OCI-LY7 (cell line): ENCODE results near the gene PDCL2. TPM values are rescaled to one million over a fixed set of nuclear protein-coding genes. Genes with fewer than 3 reads are reported as not detected.
"Not testable (repeated sequence)": the region's sequence is repeated elsewhere in the genome, so short reads cannot be mapped to it uniquely, and the experiment has no call there.

Source experiments
- BruUV-seq: library from RNA; stranded (reverse); fragments of 400-500 nt; replicated peaks from 2 replicates; lab custom pipeline; 2021; lab: Mats Ljungman, UMichigan
- CTCF ChIA-PET: fragments of 300-600 bp; sonication (Branson Sonifier 250); formaldehyde crosslinking; loops from one replicate; lab custom pipeline; 2022; ENCODE audit warnings: antibody characterized with exemption; ENCODE audit not compliant: unreplicated experiment; lab: Charles Lee
- POLR2A ChIA-PET: fragments of 300-600 bp; sonication (Branson Sonifier 250); formaldehyde crosslinking; loops from one replicate; lab custom pipeline; 2022; ENCODE audit warnings: antibody characterized with exemption; lab: Charles Lee
- DNase-seq: peaks from one replicate; pipeline ENCODE4 v3.0.0-alpha.2; 2015; ENCODE audit warnings: low spot score
- H2AFZ ChIP-seq: fragments of 200-600 bp; sonication (generic), shearing (Covaris generic); 2 replicates; pipeline ENCODE4 v1.6.1; 2014; ENCODE audit warnings: mild to moderate bottlenecking, antibody characterized with exemption, low read length, moderate library complexity
- H3K27ac ChIP-seq: fragments of 200-600 bp; sonication (generic); 2 replicates; pipeline ENCODE4 v1.5.1; 2014; ENCODE audit warnings: mixed run types, low read depth, mild to moderate bottlenecking, moderate library complexity, low read length, inconsistent platforms; ENCODE audit not compliant: poor library complexity, severe bottlenecking
- H3K36me3 ChIP-seq: fragments of 200-600 bp; sonication (generic); 2 replicates; pipeline ENCODE4 v1.6.1; 2014; ENCODE audit warnings: mild to moderate bottlenecking, antibody characterized with exemption, low read length, moderate library complexity, mixed read lengths; ENCODE audit not compliant: insufficient read depth
- H3K4me1 ChIP-seq: fragments of 200-600 bp; sonication (generic); 2 replicates; pipeline ENCODE4 v1.5.1; 2014; ENCODE audit warnings: mild to moderate bottlenecking, low read length; ENCODE audit not compliant: insufficient read depth, poor library complexity, severe bottlenecking
- H3K4me2 ChIP-seq: fragments of 200-600 bp; sonication (generic); 2 replicates; pipeline ENCODE4 v1.6.1; 2014; ENCODE audit warnings: mild to moderate bottlenecking, low read length
- H3K4me3 ChIP-seq: fragments of 200-600 bp; sonication (generic); 2 replicates; pipeline ENCODE4 v1.5.1; 2014; ENCODE audit warnings: mild to moderate bottlenecking, low read depth, low read length; ENCODE audit not compliant: poor library complexity, severe bottlenecking
- H3K79me2 ChIP-seq: fragments of 200-600 bp; sonication (generic); 2 replicates; pipeline ENCODE4 v1.6.1; 2016; ENCODE audit warnings: low read depth, mild to moderate bottlenecking, low read length, moderate library complexity, mixed read lengths; ENCODE audit not compliant: insufficient read depth
- H3K9me2 ChIP-seq: fragments of 200-600 bp; sonication (generic); 2 replicates; pipeline ENCODE4 v1.6.1; 2016; ENCODE audit warnings: mild to moderate bottlenecking, low read length, mixed read lengths; ENCODE audit not compliant: insufficient read depth
- H3K9me3 ChIP-seq: fragments of 200-600 bp; sonication (generic); 2 replicates; pipeline ENCODE4 v1.6.1; 2014; ENCODE audit warnings: mild to moderate bottlenecking, mixed run types, low read length, mixed read lengths
- H4K20me1 ChIP-seq: fragments of 200-600 bp; sonication (generic); 2 replicates; pipeline ENCODE4 v1.6.1; 2014; ENCODE audit warnings: mild to moderate bottlenecking, antibody characterized with exemption, low read length, moderate library complexity, mixed read lengths; ENCODE audit not compliant: insufficient read depth
- CTCF ChIP-seq: fragments of 200-600 bp; sonication (generic); conservative IDR thresholded peaks from 2 replicates; pipeline ENCODE4 v1.5.1; 2014; ENCODE audit warnings: mild to moderate bottlenecking, antibody characterized with exemption, low read length, moderate library complexity, mixed read lengths
- EZH2phosphoT487 ChIP-seq: fragments of 200-600 bp; sonication (generic); IDR thresholded peaks from 2 replicates; pipeline ENCODE4 v1.6.1; 2018; ENCODE audit warnings: low read depth, borderline replicate concordance, mild to moderate bottlenecking, mixed run types, antibody characterized with exemption, low read length, moderate library complexity, mixed read lengths
- intact Hi-C: fragments of 100-400 bp; cut with micrococcal nuclease; formaldehyde crosslinking; loops from one replicate; pipeline ENCODE4 v1.10.0; 2022; ENCODE audit not compliant: unreplicated experiment
- total RNA-seq, 2 experiments: library from RNA; depleted of rRNA in 1 of 2; stranded (reverse); fragments of >200 nt in 1 of 2; shearing (Covaris generic) in 1 of 2; gene quantifications; 2 replicates each; pipeline ENCODE4 v1.2.3, GENCODE V29; 2014 to 2022

PDCL2 gene
- total RNA-seq, 2 experiments from 2014 or later: not detected

DNA sequence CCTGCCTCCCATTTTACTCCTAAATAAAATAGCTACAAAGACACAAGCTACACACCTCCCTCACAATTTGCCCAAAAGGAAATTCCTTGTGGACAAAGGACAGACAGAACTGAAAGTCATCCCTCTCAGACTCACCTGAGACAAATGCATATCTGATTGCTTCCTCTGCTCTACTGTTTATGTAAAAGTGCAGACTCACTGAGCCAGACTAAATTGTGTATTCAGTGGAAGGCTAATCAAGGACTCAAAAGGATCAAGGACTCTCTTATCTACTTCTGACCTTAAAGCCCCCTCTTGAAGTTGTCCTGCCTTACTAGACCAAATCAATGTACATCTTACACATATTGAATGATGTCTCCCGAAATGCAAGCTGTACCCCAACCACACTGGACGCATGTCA lies 3.9 kb downstream of the PDCL2 start:
- H3K36me3 ChIP-seq: no peaks in the 10 kb centered on the region
- ChIA-PET POLR2A (no interaction called here), CTCF (no interaction called here)
- TF ChIP-seq EZH2phosphoT487 (no peak), CTCF (no peak)
- no peak overlapping the region for H2AFZ ChIP-seq
- no peaks in the 10 kb centered on the region for H4K20me1 ChIP-seq
- H3K9me3 ChIP-seq: no peaks in the 10 kb centered on the region
- no peak for DNase-seq
- intact Hi-C loops: no loop called here
- BruUV-seq: no TSS peak
- H3K4me1 ChIP-seq: no peaks in the 10 kb centered on the region
- H3K9me2 ChIP-seq: no peaks in the 10 kb centered on the region
- H3K27ac ChIP-seq: no peak overlapping the region
- H3K79me2 ChIP-seq: no peaks in the 10 kb centered on the region
- no peak overlapping the region for H3K4me2 ChIP-seq
- no peak overlapping the region for H3K4me3 ChIP-seq

DNA sequence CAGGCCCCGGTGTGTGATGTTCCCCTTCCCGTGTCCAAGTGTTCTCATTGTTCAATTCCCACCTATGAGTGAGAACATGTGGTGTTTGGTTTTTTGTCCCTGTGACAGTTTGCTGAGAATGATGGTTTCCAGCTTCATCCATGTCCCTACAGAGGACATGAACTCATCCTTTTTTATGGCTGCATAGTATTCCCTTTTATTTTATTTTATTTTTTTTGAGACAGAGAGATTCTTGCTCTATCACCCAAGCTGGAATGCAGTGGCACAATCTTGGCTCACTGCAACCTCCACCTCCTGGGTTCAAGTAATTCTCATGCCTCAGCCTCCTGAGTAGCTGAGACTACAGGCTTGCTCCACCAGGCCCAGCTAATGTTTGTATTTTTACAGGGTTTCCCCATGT lies 9.3 kb downstream of the PDCL2 start:
- CTCF ChIA-PET, POLR2A ChIA-PET, H3K4me2 ChIP-seq: not testable (repeated sequence)

GRCh38 chr4:55578341-55579010 lies 13.6 kb downstream of the PDCL2 start:
- Histone ChIP-seq H3K4me3 (no peak overlapping the region), H3K4me2 (no peak overlapping the region), H3K4me1 (no peaks in the 10 kb centered on the region), H3K27ac (no peak overlapping the region), H3K79me2 (no peaks in the 10 kb centered on the region), H2AFZ (no peak overlapping the region), H3K9me3 (no peaks in the 10 kb centered on the region), H4K20me1 (no peaks in the 10 kb centered on the region), H3K36me3 (no peaks in the 10 kb centered on the region), H3K9me2 (no peaks in the 10 kb centered on the region)
- intact Hi-C loops: no loop called here
- CTCF ChIA-PET: no interaction called here
- TF ChIP-seq CTCF: no peak
- TF ChIP-seq EZH2phosphoT487: no peak
- POLR2A ChIA-PET: no interaction called here
- no peak for DNase-seq
- no TSS peak for BruUV-seq

More for the DNA sequence above, 9.3 kb downstream of the PDCL2 start:
- H3K36me3 ChIP-seq, H2AFZ ChIP-seq, H3K4me3 ChIP-seq, H4K20me1 ChIP-seq, H3K27ac ChIP-seq, BruUV-seq, H3K9me3 ChIP-seq, intact Hi-C loops, H3K9me2 ChIP-seq, H3K79me2 ChIP-seq, DNase-seq, H3K4me1 ChIP-seq: not testable (repeated sequence)
